EL (cell line): ENCODE results near the gene DAB2IP.

Experiments used
- DNase-seq: peaks from one replicate; pipeline ENCODE4 v3.0.0-alpha.2; 2016

The DAB2IP gene

GRCh38 chr9:121823451-121824169 is 172.2 kb downstream of the DAB2IP start:
- no peak for DNase-seq

DNA sequence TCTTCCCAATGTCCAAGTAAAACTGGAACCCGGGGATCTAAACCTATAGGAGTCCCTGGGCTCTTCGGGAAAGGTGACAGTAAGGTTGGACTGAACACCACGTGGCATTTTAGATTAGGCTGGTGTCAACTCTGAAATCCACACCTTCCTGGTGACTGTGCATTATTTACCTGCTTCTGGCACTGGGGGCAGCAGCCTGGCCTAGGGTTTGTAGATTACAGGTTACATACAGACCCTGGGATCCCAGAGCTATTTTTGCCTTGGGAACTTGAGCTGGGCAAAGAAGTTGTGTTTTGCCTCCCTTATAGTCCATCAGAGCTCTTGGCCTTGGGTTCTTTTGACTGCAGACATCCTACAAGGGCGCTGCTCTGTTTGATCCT is 173.2 kb downstream of the DAB2IP start:
- no peak for DNase-seq

- no peak for DNase-seq
Measured at GRCh38 chr9:121825031-121825691, 173.7 kb downstream of the DAB2IP start.

GRCh38 chr9:121826711-121827110 is 175.3 kb downstream of the DAB2IP start:
- no peak for DNase-seq

GRCh38 chr9:121827251-121827967 is 176.0 kb downstream of the DAB2IP start:
- no peak for DNase-seq

DNA sequence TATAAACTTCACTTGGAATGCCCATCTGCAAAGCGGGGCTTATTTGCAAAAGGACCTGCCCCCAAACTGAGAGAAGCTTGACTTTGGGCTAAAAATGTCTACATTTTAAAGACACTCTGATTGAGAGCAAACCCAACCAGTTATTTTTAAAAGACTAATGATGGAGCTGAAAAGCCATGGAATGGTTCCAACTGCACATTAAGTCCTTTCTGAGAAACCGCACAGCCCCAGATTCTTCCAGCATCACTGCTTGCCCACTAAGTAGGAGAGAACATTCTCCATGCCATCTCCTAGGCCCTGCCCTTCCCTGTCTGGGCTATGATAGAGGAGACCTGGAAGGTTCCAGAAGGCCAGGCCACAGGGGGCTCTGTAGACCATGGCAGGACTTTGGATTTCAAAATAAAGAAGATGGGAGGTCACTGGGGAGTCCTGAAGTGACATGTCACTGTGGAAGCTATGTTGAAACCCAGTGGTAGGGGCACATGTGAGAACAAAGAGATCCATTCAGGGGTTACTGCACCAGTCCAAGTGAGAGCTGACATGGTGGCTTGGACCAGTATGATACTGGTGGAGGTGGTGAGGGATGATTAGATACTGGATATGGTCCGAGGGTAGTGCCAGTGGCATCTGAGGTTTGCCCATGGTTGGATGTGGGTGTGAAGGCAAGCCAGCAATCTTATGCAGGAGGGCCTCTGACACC is 179.2 kb downstream of the DAB2IP start:
- no peak for DNase-seq

GRCh38 chr9:121831869-121832268 is 180.4 kb downstream of the DAB2IP start:
- no peak for DNase-seq

DNA sequence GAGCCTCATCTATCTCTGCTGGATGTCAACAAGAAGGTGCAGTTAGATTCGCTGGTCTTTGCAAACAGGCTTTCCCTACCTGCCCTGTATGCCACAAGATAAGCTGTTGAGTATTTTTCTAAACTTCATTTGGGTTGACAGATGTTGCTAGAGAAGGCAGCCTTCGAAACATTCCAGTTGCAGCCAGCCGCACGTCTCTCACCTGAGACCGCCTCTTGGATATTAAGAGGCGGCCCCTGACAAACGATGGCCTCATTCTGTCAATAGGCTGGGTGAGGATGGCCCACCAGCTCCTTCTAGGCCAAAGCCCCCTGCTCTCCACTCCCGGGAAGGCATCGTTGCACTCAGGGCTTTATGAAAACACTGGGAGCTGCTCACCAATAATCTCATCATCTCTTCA is 181.6 kb downstream of the DAB2IP start:
- DNase-seq: no peak
